DOHH2 (cell line): ENCODE measurements around the gene ABTB2.

ENCODE experiments used
- H3F3A ChIP-seq: fragments of 200-600 bp; sonication (generic), shearing (Covaris generic); 2 replicates; pipeline ENCODE4 v1.6.0; 2016; ENCODE audit warnings: antibody characterized with exemption, mild to moderate bottlenecking; ENCODE audit not compliant: control insufficient read depth, insufficient read depth
- H3K27ac ChIP-seq: fragments of 200-600 bp; sonication (generic); 2 replicates; pipeline ENCODE4 v1.5.1; 2014; ENCODE audit warnings: low read depth, mild to moderate bottlenecking, low read length, moderate library complexity
- H3K27me3 ChIP-seq: fragments of 200-600 bp; sonication (generic); 2 replicates; pipeline ENCODE4 v1.6.1; 2014; ENCODE audit warnings: mild to moderate bottlenecking, low read length, mixed read lengths; ENCODE audit not compliant: control insufficient read depth
- H3K36me3 ChIP-seq: fragments of 200-600 bp; sonication (generic); 2 replicates; pipeline ENCODE4 v1.6.1; 2014; ENCODE audit warnings: mild to moderate bottlenecking, low read length, moderate library complexity, mixed read lengths; ENCODE audit not compliant: control insufficient read depth
- H3K4me1 ChIP-seq: fragments of 200-600 bp; sonication (generic); 2 replicates; pipeline ENCODE4 v1.6.1; 2014; ENCODE audit warnings: mild to moderate bottlenecking, low read length, mixed read lengths; ENCODE audit not compliant: control insufficient read depth
- H3K4me2 ChIP-seq: fragments of 200-600 bp; sonication (generic); 2 replicates; pipeline ENCODE4 v1.6.0; 2014; ENCODE audit warnings: mild to moderate bottlenecking, low read length, moderate library complexity
- H3K4me3 ChIP-seq: fragments of 200-600 bp; sonication (generic); 2 replicates; pipeline ENCODE4 v1.5.1; 2014; ENCODE audit warnings: mild to moderate bottlenecking, low read length, mixed read lengths
- H3K79me2 ChIP-seq: fragments of 200-600 bp; sonication (generic); 2 replicates; pipeline ENCODE4 v1.6.1; 2014; ENCODE audit warnings: mild to moderate bottlenecking, low read length, mixed read lengths; ENCODE audit not compliant: control insufficient read depth
- H3K9me2 ChIP-seq: fragments of 200-600 bp; sonication (generic); replicated peaks from 2 replicates; pipeline ENCODE4 v1.6.1; 2014; ENCODE audit warnings: mild to moderate bottlenecking, low read length, mixed read lengths; ENCODE audit not compliant: control insufficient read depth
- H3K9me3 ChIP-seq: fragments of 200-600 bp; sonication (generic); 2 replicates; pipeline ENCODE4 v1.6.1; 2014; ENCODE audit warnings: antibody characterized with exemption, low read length, mixed read lengths; ENCODE audit not compliant: control insufficient read depth, insufficient read depth
- H4K20me1 ChIP-seq: fragments of 200-600 bp; sonication (generic); 2 replicates; pipeline ENCODE4 v1.6.0; 2014; ENCODE audit warnings: low read depth, mild to moderate bottlenecking, antibody characterized with exemption, low read length, moderate library complexity; ENCODE audit not compliant: control insufficient read depth, insufficient read depth
- EZH2phosphoT487 ChIP-seq: fragments of 200-600 bp; sonication (generic); IDR thresholded peaks from 2 replicates; pipeline ENCODE4 v1.6.1; 2017; ENCODE audit warnings: borderline replicate concordance, mild to moderate bottlenecking, antibody characterized with exemption, low read length, moderate library complexity, mixed read lengths
- TF ChIP-seq, protein P1 (sequence below): fragments of 200-600 bp; sonication (generic); IDR thresholded peaks from one replicate; pipeline ENCODE4 v1.5.1; 2014; ENCODE audit warnings: antibody characterized with exemption, mild to moderate bottlenecking, low read depth, low read length; ENCODE audit not compliant: poor library complexity, severe bottlenecking

Gene ABTB2

DNA sequence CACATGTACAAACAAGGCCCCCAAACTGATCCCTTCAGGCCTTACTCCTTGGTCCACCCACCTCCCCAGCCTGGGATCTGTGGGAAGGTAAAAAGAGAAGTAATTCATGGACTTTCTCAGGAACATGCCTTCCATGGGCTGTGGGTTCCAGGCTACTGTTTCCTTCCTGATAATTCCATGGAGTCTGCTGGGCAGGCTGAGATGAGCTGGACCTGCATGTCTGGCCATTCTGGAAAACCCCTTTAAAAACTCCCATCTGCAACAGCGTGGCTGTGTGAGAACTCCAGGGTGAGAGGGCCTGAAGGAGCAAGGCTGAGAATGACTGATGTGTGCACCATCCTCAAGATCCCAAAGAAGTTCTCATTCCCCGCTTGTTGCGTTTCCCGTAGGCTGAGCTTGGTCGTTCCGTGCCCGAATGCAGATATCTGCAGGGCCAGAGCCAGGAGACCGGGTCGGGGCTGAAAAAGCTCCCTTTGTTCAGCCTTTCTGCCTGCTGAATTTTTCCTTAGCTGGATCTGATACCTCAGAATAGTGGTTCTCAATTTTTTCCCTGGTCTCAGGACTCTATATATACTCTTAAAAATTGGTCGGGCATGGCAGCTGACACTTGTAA lies 179.5 kb downstream of the ABTB2 start:
- H3K4me1 ChIP-seq: peaks cover 12% of the 10 kb centered on the region; the same call in 1 of the 2 replicates

GRCh38 chr11:34176751-34177209 lies 181.0 kb downstream of the ABTB2 start:
- no peaks in the 10 kb centered on the region for H3K36me3 ChIP-seq
- H3K9me2 ChIP-seq: no peaks in the 10 kb centered on the region
- TF ChIP-seq, protein P1, sequence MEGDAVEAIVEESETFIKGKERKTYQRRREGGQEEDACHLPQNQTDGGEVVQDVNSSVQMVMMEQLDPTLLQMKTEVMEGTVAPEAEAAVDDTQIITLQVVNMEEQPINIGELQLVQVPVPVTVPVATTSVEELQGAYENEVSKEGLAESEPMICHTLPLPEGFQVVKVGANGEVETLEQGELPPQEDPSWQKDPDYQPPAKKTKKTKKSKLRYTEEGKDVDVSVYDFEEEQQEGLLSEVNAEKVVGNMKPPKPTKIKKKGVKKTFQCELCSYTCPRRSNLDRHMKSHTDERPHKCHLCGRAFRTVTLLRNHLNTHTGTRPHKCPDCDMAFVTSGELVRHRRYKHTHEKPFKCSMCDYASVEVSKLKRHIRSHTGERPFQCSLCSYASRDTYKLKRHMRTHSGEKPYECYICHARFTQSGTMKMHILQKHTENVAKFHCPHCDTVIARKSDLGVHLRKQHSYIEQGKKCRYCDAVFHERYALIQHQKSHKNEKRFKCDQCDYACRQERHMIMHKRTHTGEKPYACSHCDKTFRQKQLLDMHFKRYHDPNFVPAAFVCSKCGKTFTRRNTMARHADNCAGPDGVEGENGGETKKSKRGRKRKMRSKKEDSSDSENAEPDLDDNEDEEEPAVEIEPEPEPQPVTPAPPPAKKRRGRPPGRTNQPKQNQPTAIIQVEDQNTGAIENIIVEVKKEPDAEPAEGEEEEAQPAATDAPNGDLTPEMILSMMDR: no peak
- no peak for TF ChIP-seq EZH2phosphoT487
- no peak overlapping the region for H3K27ac ChIP-seq
- H3K9me3 ChIP-seq: no peaks in the 10 kb centered on the region
- no peak overlapping the region for H3K4me2 ChIP-seq
- H3F3A ChIP-seq: no peaks in the 10 kb centered on the region
- peaks cover 29% of the 10 kb centered on the region for H3K27me3 ChIP-seq
- peaks cover 12% of the 10 kb centered on the region; the same call in 1 of the 2 replicates for H3K4me1 ChIP-seq
- H3K4me3 ChIP-seq: no peak overlapping the region
- no peaks in the 10 kb centered on the region for H4K20me1 ChIP-seq
- no peaks in the 10 kb centered on the region for H3K79me2 ChIP-seq

More for the DNA sequence above, 179.5 kb downstream of the ABTB2 start:
- H3K36me3 ChIP-seq: no peaks in the 10 kb centered on the region
- H4K20me1 ChIP-seq: no peaks in the 10 kb centered on the region
- no peaks in the 10 kb centered on the region for H3K9me2 ChIP-seq
- H3K79me2 ChIP-seq: no peaks in the 10 kb centered on the region
- H3K4me2 ChIP-seq: no peak overlapping the region
- TF ChIP-seq, protein P1: no peak
- no peak for TF ChIP-seq EZH2phosphoT487
- H3K4me3 ChIP-seq: no peak overlapping the region
- no peaks in the 10 kb centered on the region for H3K9me3 ChIP-seq
- peaks cover 29% of the 10 kb centered on the region for H3K27me3 ChIP-seq
- H3K27ac ChIP-seq: no peak overlapping the region
- no peaks in the 10 kb centered on the region for H3F3A ChIP-seq

DNA sequence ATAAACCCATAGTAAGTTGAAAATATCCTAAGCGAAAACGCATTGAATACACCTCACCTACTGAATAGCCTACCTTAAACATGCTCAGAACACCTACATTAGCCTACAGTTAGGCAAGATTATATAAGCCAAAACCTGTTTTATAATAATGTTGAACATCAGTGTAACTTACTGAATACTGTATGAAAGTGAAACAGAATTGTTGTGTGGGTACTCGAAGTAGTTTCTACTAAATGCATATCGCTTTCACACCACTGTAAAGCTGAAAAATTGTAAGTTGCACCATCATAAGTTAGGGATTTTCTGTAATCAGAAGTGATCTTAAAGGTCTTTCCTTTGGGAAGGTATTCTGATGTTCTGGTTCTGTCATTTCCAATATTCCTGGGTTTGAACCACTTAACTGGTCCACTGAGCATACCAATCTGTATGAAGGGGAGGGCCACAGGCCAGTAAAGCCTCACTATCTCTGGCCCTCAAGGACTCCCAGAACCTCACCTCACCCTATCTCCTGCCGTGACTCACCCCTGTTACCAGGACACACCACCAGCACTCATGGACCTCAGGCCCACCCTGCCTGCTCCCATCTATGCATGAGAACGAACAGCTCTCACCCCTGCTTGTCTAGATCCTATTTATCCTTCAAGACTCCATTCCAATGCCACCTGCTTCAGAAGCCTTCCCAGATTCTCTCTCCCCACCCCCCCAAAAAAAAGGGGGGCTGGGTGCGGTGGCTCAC lies 182.4 kb downstream of the ABTB2 start:
- Histone ChIP-seq H3F3A (no peaks in the 10 kb centered on the region), H3K9me3 (no peaks in the 10 kb centered on the region), H3K79me2 (no peaks in the 10 kb centered on the region), H3K4me3 (no peak overlapping the region), H3K4me1 (peaks cover 12% of the 10 kb centered on the region; the same call in 1 of the 2 replicates), H3K27me3 (peaks cover 29% of the 10 kb centered on the region), H3K27ac (no peak overlapping the region), H3K9me2 (no peaks in the 10 kb centered on the region), H4K20me1 (no peaks in the 10 kb centered on the region), H3K36me3 (no peaks in the 10 kb centered on the region), H3K4me2 (no peak overlapping the region)
- TF ChIP-seq, protein P1: no peak
- no peak for TF ChIP-seq EZH2phosphoT487
